Lung microvascular endothelial cell (primary cell): Measurements from ENCODE around the gene NDNF. TPM values are rescaled to one million over a fixed set of nuclear protein-coding genes. Genes with fewer than 3 reads are reported as not detected.
A peak's percentile ranks its signal among the peaks of the same experiment; 100 is the strongest.

Source experiments
- DNase-seq, 2 donors: peaks; one replicate each; pipeline versions ENCODE4 v3.0.0 to v3.0.0-alpha.2; 2010; ENCODE audit warnings: low read depth in 2 of 2
- total RNA-seq: library from RNA; depleted of rRNA; stranded (reverse); fragments of >200 nt; gene quantifications from 2 replicates; pipeline ENCODE4 v1.2.1, GENCODE V29; 2014

The NDNF gene, protein sequence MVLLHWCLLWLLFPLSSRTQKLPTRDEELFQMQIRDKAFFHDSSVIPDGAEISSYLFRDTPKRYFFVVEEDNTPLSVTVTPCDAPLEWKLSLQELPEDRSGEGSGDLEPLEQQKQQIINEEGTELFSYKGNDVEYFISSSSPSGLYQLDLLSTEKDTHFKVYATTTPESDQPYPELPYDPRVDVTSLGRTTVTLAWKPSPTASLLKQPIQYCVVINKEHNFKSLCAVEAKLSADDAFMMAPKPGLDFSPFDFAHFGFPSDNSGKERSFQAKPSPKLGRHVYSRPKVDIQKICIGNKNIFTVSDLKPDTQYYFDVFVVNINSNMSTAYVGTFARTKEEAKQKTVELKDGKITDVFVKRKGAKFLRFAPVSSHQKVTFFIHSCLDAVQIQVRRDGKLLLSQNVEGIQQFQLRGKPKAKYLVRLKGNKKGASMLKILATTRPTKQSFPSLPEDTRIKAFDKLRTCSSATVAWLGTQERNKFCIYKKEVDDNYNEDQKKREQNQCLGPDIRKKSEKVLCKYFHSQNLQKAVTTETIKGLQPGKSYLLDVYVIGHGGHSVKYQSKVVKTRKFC
- 0.44 and 11.1 TPM in 2 replicates for total RNA-seq

DNA sequence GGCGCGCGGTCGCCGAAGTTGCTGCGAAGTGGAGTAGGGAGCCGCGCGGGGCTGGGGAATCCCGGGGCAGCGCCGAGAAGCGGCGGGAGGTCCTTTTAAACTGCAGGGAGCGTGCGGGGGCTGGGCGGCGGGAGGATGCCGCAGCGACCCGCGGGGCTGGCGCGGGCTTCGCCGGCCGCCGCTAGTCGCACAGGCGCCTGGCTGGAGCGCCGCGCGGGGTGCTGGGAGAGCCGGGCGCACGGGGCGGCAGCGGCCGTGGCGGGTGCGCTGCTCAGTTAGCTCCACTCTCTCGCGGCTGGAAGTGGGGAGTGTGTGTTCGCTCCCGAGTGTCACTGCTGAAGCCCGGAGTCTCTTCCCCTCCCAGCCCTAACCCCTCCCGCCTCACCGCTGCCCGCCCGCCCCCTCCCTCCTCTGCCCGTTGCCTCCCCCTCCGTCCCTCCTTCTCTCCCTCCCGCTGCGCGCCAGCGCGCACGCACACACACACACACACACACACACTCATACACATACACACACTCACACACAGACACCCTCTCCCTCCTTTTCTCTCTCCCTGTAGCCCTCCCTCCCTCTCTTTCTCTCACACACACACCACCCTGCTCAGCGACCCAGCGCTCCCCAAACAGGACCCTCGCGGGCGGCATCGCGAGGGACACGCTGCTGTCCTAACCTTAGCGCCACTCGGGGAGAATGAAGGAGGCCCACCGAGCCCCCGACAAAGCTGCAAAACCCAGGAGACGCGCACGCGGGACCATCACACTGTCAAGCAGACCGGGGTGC lies at the start of gene NDNF:
TSS of gene NDNF (minus strand) at position 312 of the 780 bp plus-strand sequence. CDS start 26,698 bp downstream, outside the sequence.
- DNase-seq: peak; percentile 35 to 51

DNA sequence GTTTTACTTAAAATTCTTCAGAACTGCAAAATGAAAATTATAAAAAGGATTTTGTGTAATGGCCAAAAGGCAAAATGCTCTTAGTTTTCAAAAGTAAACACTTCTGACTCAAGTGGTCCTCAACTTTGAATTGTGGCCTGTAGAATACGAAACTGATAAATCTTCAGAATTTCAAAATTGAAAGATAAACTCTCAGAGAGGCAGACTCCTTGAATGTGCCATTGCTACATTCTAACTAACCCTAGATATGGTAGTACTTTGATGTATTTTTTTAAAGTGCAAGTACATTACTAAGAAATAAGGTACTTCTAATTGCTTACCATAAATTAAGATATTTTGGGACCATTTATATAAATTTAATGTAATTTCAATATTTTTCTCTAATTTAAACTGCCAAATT lies 47.4 kb upstream of the NDNF start:
- DNase-seq: no peak

DNA sequence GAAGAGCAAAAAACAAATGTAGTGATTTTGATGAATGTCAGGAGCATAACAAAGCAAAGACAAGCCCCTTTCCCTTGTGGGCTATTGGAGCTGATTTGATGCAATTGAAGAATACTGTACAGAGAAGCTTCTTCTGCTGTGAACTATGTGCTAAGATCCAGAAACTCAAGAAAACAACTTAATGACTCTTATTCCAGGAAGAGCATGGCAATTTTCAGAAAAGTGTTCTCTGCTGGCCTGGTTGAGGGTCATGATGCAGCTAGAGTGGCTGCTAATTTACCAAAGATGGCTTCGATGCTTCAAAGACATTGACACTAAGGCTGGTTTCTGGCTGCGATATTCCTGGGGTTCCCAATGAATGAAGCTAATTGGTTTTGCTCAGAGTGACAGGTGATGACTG lies 46.0 kb upstream of the NDNF start:
- no peak for DNase-seq

DNA sequence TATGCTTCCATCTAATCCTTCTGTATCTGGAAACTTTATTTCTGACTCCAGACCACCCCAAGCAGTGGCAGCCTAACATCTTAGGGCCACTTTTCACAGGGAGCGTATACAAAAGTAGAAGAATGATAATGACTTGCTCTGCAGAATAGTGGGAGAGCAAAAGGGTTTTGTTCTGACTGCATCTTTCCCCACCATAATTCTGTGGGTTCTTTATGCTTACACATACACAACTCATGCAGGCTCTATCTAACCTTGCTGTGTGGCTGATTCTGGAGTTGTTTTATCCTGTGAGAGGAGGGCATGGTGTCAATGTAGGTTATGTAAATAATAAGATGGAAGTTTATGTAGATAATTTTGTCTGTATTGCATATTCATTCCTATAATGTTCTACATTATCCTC lies 42.4 kb upstream of the NDNF start:
- no peak for DNase-seq

DNA sequence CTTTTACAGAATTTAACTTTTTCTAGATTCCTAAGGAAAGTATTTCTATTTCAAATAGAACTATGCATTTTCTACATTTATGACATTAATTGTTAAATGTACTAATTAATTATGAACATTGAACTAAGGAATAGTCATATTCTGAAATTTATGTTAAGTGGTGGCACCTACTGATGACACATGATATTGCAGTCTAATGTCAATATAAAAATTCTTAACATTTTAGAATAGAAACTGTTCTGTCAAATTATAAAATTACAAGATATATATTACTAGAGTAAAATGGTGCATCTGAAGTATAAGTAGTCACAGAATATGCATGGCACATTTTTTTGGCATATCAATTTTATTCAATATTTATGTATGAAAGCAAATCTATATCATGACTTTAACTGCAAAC lies 40.2 kb upstream of the NDNF start:
- peak in 1 of 2 donors; percentile 7 for DNase-seq

DNA sequence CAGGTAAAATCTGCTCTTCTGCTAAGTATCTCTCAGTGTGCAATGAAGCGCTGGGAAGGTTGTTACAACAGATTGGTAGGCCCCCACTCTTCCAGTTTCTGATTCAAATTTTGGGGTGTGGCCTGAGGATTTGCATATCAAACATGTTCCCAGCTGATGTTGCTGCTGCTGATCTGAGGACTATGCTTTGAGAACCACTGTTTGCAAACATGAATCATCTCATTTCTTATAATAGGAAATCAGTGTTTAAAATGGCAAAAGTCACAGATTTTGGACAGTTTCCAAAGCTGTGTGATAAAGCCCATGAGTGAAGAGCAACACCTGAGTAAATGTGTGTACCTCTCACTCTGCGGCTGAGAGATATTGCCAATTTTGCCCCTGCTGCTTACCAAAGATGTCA lies 36.2 kb upstream of the NDNF start:
- DNase-seq: no peak

DNA sequence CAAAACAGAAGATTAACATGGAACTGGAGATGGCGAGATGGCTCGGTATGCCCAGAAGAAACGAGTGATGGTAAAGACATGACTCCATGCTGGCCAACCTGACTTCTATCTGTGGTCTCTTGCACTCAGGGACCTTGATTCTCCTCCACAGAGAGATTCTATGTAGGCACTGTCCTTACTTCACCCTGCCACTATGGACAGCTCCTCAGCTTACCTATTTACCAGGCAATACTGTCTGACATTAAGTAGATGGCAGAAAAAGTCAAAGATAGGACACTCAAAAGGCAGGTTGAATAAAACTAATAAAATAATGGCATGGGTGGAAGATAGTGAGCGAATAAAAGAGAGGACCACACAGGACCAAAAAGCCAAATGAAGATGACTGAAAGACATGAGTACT lies 35.2 kb upstream of the NDNF start:
- no peak for DNase-seq

DNA sequence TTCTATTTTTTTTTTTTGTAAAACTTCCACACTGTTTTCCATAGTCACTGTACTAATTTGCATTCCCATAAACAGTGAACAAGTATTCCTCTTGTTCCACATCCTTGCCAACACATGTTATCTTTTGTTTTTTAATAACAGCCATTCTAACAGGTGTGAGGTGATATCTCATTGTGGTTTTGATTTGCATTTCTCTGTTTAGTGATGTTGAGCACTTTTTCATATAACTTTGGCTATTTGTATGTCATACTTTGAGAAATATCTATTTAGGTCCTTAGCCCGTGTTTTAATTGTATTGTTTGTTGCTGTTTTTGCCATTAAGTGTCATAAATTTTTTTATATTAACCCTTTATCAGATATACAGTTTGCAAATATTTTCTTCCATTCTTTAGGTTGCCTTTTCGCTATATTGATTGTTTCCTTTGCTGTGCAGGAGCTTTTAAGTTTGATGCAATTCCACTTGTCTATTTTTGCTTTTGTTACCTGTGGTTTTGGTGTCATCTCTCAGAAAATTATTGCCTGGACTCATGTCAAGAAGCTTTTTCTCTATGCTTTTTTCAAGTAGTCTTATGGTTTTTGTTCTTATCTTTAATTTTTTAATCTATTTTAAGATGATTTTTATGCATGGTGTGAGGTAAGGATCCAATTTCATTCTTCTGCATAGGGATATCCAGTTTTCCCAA lies 27.9 kb upstream of the NDNF start:
- DNase-seq: no peak

DNA sequence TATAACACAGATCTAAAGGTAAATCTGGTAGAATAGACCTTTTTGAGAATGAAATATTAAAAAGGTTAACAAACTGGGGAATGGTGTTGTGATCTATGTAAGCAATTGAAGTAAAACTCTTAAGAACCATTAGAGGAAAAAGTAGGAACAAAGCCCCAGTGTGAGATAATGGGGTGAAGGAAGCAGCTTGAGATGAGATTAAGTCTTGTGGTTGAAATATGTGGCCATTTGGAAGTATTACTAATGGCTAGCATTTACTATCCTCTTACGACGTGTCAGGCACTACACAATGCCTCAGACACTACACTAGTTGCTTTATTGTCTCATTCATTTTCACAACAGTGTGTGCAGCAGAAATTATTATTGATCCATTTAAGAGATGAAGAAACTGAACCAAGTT lies 25.9 kb upstream of the NDNF start:
- no peak for DNase-seq

DNA sequence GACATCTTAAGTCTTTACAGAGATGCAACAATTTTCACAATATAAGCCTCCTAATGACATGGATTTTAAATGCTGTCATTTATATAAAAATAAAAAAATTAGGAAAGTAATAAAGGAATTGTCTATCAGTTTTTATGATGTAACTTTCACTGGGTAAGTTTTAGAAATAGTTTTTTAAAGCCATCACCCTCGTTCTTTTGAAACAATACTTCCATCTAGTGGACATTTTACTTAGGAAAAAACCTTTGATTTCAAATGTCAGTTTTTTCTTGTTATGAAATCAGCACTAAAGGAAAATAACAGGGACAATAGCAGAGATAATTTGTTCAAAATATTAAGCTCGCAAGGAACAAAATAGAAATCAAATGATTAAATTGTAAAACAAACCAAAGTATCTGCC lies 24.3 kb upstream of the NDNF start:
- DNase-seq: peak; percentile 28 to 55

DNA sequence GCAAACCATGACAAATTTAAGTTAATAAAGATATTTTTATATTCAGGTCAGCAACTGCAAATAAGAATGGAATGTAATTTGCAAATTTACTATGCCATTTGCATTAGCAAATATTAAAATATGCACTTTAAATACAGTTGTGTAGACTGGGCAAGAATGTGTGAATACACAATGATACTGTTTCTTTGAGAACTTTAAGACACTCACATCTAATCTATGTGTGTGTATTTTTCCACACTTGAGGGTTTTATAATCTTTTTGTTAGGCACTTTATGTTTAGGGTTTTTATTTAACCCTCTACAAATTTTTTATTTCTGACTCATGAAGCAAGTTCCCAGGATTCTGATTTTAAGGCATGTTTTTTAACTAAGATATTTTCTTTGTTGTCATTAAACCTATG lies 23.9 kb upstream of the NDNF start:
- DNase-seq: no peak

DNA sequence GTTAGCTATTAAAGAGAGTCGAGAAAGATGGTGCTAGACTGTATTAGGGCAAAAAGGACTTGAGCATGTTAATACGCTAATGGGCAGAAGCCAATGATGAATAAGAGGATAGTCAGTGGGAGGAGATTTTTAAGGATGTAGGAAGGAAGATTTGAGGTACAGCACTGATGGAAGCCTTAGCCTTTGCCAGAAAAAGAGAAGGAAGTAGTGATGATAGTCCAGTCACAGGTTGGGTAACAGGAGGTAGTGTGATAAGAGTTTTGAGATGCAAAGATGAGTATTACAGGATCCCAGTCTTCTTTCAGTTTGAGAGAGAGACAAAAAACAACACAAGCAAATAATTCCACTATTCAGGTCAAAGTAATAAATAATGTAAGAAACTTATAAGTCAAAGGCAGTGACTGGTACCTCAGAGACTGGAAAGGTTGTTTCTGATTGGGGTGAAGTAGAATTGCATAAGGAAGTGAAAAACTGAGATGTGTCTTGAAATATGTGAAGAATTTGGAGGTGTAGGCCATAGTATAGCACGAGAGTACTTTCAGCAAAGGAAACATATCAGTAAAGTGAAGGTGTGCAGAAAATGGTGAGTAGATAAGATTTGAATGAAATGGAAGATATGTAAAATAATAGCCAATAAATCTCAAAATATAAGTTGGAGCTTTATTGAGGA lies 22.1 kb upstream of the NDNF start:
- no peak for DNase-seq

DNA sequence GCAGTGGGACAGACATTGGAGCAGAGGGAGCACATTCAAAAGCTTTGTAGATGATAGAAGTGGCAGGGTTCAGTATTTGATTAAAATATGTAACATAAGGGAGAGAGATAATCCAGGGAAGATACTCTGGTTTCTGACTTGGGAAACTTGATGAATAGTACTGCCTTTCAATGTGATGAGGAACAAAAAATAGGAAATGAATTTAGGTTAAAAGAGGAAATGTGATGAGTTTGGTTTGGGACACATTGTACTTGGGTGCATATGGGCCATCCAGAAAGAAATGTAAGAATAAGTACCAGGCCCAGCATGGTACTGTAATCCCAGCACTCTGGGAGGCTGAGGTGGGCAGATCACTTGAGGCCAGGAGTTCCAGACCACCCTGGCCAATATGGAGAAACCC lies 20.9 kb upstream of the NDNF start:
- no peak for DNase-seq

DNA sequence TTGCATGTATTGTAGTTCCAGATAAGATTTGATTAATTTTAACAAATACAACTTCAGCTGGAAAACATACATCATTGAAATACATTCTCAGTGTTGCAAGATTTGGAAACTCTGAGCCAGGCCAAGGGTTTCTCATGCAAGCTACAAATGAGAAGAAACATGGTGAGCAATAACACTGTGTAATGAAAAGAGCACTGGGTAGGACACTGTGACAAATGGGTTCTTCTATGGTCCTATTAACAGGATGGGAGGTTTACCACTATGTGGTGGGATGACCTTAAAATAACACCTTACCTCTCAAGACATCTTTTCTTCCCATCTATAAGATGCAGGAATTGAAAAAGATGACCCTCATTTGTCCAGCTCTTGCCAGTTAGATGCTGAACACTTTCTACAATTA lies 19.6 kb upstream of the NDNF start:
- no peak for DNase-seq

DNA sequence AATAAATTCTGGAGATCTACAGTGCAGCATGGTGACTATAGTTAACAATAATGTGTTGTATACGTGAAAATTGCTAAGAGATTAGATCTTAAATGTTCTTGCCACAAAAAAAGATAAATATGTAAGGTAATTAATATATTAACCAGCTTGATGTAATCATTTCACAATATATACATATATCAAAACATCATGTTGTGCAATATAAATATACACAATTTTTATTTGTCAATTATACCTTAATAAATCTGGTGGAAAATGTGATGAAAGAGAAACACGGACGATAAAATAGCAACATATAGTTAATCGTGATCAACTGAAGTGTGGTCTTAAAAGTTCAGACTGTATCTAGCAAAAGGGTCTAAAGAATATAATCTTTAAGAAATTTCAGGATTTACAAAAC lies 16.5 kb upstream of the NDNF start:
- no peak for DNase-seq

DNA sequence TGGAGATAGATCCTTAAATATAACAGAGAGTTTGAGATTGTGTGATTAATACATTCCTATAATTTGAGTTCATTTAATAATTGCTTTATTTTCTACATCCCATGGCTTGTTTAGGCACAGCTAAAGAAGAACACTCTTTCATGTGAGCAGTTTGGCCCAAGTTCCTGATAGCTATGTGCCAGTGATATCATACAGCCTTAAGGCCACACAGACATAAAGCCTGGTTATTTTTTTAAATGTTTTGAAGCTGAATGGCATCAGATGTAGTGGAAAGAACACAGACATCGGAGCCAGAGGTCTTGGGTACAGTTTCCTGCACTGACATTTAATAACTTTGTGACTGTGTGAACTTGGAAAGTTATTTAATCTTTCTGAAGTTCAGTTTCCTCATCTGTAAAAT lies 7.0 kb upstream of the NDNF start:
- DNase-seq: peak in 1 of 2 donors; percentile 17

DNA sequence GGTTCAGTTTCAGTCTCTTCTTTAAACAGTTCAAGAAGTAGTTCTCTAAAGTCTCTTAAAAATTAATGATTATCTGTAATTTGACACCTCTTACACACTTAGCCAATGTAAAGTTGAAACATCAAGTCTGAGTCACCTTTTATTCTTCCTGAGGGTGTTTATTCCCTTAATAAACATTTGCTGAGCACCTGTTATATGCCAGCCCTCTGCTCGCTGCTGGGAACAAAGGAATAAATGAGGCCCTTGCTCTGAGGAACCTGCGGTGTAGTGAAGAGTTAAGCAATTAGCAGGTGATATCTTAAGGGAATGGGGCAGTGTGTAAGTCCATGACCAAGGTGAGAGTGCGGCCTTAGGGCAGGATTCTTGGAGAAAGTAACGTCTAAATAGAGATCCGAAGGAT lies 5.2 kb upstream of the NDNF start:
- DNase-seq: no peak

DNA sequence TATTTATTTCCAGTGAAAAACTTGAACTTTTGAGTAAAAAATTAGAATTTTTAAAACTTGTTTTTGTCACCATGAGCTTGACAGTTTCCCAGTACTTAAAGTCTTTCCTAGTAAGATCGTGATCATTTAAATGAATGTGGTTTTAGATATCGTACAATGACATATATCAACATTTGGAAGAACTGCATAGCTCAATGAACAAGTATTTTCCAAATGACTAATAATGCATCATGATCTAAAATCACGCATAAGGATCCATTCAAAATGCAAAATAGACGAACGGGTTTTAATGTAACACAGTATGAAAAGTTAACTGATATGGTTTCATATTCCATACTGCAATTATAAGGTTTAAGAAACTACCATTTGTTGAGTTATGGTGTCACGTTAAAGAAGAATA lies 4.1 kb upstream of the NDNF start:
- DNase-seq: no peak

DNA sequence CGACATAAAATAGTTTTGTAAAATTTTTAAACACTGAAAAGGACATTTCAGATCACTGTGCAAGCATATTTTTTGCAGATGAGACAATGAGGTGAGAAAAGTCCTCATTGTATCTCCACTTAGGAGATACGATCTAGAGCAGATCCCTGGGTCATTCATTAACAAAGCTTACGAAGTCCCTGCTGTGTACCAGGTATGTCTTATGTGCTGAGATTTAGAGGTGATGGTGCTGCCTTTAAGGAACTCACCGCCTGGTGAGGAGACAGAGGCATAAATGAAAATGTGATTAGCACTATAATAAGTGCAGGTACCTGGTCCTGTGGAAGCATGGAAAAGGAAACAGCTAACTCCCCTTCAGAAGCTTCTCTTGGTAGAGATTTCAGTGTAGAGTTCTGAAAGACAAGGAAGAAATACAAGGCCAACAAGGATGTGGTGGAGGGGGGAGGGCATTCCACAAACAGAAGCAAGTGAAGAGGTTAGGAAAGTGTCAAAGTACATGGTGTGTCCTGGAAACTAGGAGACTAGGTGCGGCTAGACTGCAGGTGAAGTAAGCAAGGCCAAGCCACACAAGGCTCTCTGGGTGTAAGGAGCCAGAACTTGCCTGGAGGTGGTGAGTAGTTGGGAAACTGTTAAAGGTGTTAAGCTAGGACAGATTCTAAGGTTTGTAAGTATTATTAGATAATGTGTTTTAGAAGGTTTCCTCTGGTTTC lies 1.5 kb upstream of the NDNF start:
- no peak for DNase-seq

DNA sequence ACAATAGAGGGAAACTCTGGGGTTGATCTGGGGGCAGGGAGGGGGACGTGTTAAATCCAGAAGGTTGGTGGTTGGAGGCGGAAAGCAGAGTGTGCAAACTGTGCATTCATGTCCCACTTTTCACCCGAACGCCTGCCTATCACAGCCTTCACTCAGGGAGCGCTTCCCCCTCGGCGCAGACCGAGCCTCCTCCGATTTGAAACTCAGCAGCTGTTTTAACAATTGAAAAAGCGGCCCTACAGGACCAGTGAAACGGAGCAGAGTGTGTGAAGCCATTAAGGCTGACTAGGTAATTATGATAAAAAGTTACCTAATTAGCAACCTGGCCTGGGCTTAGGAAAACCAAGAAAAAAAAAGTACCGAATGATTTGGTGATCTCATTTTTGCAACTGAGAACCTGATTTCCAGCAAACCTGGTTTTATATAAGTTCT lies 685 bp upstream of the NDNF start:
- DNase-seq: peak in 1 of 2 donors; percentile 16
